ENCODE data around the gene FBXW4. TPM values are rescaled to one million over a fixed set of nuclear protein-coding genes. Genes with fewer than 3 reads are reported as not detected.
"Not testable (repeated sequence)": the region's sequence is repeated elsewhere in the genome, so short reads cannot be mapped to it uniquely, and the experiment has no call there.

The FBXW4 gene
- total RNA-seq, 6 experiments from 2014 or later: 15.1 to 29.5 (median 25.6) TPM

GRCh38 chr10:101639141-101639900, 55.6 kb downstream of the FBXW4 start:
- no peaks in the 10 kb centered on the region for H3K27me3 ChIP-seq
- no peak overlapping the region for H3K4me3 ChIP-seq
- TF ChIP-seq CTCF (IDR thresholded peaks at IDR 0.05) (no peak), POLR2A (IDR thresholded peaks at IDR 0.05) (no peak)
- 100% methylated on average over 2 of the region's 2 CpGs for WGBS (ENCODE audit: insufficient coverage, low coverage, low lambda C conversion rate, missing lambda C conversion rate)
- ATAC-seq (no peak), DNase-seq (no peak)
- no peaks in the 10 kb centered on the region for H3K9me3 ChIP-seq
- H3K27ac ChIP-seq: no peak overlapping the region
- H3K36me3 ChIP-seq: no peaks in the 10 kb centered on the region
- no peaks in the 10 kb centered on the region for H3K4me1 ChIP-seq
- intact Hi-C loops (cut with DNase I): no loop called here

GRCh38 chr10:101633510-101633909, 61.5 kb downstream of the FBXW4 start:
- H3K36me3 ChIP-seq, H3K4me1 ChIP-seq: not testable (repeated sequence)
- 95% methylated on average over 4 of the region's 4 CpGs for WGBS (ENCODE audit: insufficient coverage, low coverage, low lambda C conversion rate, missing lambda C conversion rate)

GRCh38 chr10:101631821-101632475, 63.0 kb downstream of the FBXW4 start:
- Histone ChIP-seq H3K9me3 (no peaks in the 10 kb centered on the region), H3K4me1 (no peaks in the 10 kb centered on the region), H3K27me3 (no peaks in the 10 kb centered on the region), H3K27ac (no peak overlapping the region), H3K36me3 (no peaks in the 10 kb centered on the region), H3K4me3 (no peak overlapping the region)
- ATAC-seq: peak in 3 of 4 donors; percentile 7 to 35 (median 31)
- intact Hi-C loops (cut with DNase I): no loop called here
- TF ChIP-seq POLR2A (IDR thresholded peaks at IDR 0.05): no peak
- TF ChIP-seq CTCF (IDR thresholded peaks at IDR 0.05): no peak
- DNase-seq: no peak
- 70% methylated on average over 8 of the region's 8 CpGs for WGBS (ENCODE audit: insufficient coverage, low coverage, low lambda C conversion rate, missing lambda C conversion rate)

More at GRCh38 chr10:101633510-101633909, 61.5 kb downstream of the FBXW4 start:
- H3K27ac ChIP-seq; DNase-seq; H3K9me3 ChIP-seq; H3K4me3 ChIP-seq; intact Hi-C loops (cut with DNase I); H3K27me3 ChIP-seq; ATAC-seq: not testable (repeated sequence)

GRCh38 chr10:101630633-101630920, 64.4 kb downstream of the FBXW4 start:
- no peak for TF ChIP-seq CTCF (IDR thresholded peaks at IDR 0.05)
- no peak for TF ChIP-seq POLR2A (IDR thresholded peaks at IDR 0.05)
- DNase-seq (no peak), ATAC-seq (no peak)
- WGBS (ENCODE audit: insufficient coverage, low coverage, low lambda C conversion rate, missing lambda C conversion rate): 100% methylated on average over 1 of the region's 1 CpG
- H3K27ac ChIP-seq: no peak overlapping the region
- no peaks in the 10 kb centered on the region for H3K36me3 ChIP-seq
- no peaks in the 10 kb centered on the region for H3K27me3 ChIP-seq
- no peak overlapping the region for H3K4me3 ChIP-seq
- intact Hi-C loops (cut with DNase I): no loop called here
- no peaks in the 10 kb centered on the region for H3K9me3 ChIP-seq
- no peaks in the 10 kb centered on the region for H3K4me1 ChIP-seq

- Histone ChIP-seq H3K36me3 (no peaks in the 10 kb centered on the region), H3K27me3 (no peaks in the 10 kb centered on the region)
- no peak for DNase-seq
Measured at GRCh38 chr10:101629837-101630632, 64.9 kb downstream of the FBXW4 start.

More at GRCh38 chr10:101629837-101630632, 64.9 kb downstream of the FBXW4 start:
- no peak overlapping the region for H3K4me3 ChIP-seq
- WGBS (ENCODE audit: insufficient coverage, low coverage, low lambda C conversion rate, missing lambda C conversion rate): 83% methylated on average over 6 of the region's 13 CpGs
- H3K9me3 ChIP-seq: no peaks in the 10 kb centered on the region
- TF ChIP-seq CTCF (IDR thresholded peaks at IDR 0.05): no peak
- TF ChIP-seq POLR2A (IDR thresholded peaks at IDR 0.05): no peak
- no peak for ATAC-seq
- intact Hi-C loops (cut with DNase I): no loop called here
- H3K4me1 ChIP-seq: no peaks in the 10 kb centered on the region
- no peak overlapping the region for H3K27ac ChIP-seq

Measured in right lobe of liver (tissue), 6 donors.